NCI-H1092 treated with DMSO at 0.1 percent for 48 hours (cell line): Measurements from ENCODE around the gene TMEM209.
"Not testable (repeated sequence)": the region's sequence is repeated elsewhere in the genome, so short reads cannot be mapped to it uniquely, and the experiment has no call there.

Experiments
- DNase-seq: peaks from one replicate; lab custom pipeline; 2025; lab: John Stamatoyannopoulos, UW

The TMEM209 gene

DNA sequence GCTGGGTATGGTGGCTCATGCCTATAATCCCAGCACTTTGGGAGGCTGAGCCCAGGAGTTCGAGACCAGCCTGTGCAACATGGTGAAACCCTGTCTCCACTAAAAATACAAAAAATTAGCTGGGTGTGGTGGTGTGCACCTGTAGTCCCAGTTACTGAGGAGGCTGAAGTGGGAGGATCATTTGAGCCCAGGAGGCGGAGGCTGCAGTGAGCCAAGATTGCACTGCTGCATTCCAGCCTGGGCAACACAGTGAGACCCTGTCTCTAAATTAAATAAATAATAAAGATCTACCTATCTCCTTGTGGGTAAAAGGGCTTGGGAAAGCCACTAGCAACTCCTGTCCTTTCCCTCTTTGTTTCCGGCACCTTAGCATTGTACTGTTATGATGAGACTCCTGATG is 78.4 kb downstream of the TMEM209 start:
- not testable (repeated sequence) for DNase-seq

DNA sequence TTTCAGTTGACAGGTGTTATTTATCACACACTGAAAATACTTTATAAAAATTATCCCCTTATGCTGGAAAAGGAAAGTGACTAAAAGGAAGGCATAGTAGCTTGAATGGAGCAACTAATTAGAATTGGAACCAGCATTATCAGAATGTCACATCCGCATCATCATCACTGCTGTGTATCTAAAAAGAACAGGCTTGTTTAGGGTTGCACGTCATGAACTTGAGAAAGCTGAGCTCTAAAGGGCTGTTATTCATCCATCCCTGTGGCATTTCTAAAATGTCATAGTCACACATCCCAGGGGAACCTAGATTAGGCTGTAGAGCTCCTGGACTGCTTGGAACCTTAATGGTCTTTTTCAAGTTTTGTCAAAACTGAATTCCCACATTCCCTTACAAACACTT is 80.5 kb downstream of the TMEM209 start:
- no peak for DNase-seq

- DNase-seq: no peak
These were observed 81.7 kb downstream of the TMEM209 start for GRCh38 chr7:130123501-130123900.

- DNase-seq: no peak
These were observed 86.4 kb downstream of the TMEM209 start for GRCh38 chr7:130118801-130119200.

DNA sequence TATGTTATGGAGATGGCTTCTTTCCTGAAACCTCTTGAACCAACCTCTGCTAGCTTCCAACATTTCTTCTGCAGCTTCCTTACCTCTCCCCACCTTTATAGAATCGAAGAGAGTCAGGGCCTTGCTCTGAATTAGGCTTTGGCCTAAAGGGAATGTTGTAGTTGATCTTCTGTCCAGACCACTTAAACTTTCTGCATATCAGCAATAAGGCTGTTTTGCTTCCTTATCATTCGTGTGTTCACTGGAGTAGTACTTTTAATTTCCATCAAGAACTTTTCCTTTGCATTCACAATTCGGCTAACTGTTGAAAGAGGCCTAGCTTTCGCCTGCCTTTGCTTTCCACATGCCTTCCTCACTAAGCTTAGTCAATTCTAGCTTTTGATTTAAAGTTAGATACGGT is 86.9 kb downstream of the TMEM209 start:
- DNase-seq: no peak

DNA sequence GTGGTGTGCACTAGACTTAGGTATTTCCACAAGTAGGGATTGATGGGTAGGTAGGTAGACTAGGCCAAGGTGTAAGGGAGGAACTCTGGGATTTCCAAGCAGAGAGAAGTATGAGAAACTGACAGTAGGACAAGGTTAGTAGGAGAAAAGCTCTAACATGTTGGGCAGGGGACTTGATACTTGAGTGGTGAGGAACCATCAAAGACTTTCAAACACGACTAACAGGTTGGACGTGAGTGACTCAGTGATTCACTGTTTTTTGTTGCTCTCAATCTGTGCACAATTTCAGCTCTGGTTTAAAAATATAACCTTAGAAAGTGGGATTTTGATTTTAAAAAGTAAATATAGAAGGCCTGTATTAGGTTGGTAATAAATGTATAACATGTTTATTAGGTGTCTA is 90.4 kb downstream of the TMEM209 start:
- DNase-seq: no peak
